HCT116 (cell line): ENCODE data around the gene EFHD1. TPM values are rescaled to one million over a fixed set of nuclear protein-coding genes. Genes with fewer than 3 reads are reported as not detected.
A peak's percentile ranks its signal among the peaks of the same experiment; 100 is the strongest.

ENCODE experiments used
- ATAC-seq: fragments of 200-7000 bp; cut with Tn5 transposase; 2 replicates; pipeline ENCODE4 v1.9.1; 2020; ENCODE audit warnings: mild to moderate bottlenecking, moderate library complexity
- BruUV-seq: library from RNA; stranded (reverse); fragments of 400-500 nt; replicated peaks from 2 replicates; lab custom pipeline; 2021; lab: Mats Ljungman, UMichigan
- CTCF ChIA-PET: fragments of 300-600 bp; sonication (Branson Sonifier 250); formaldehyde crosslinking; loops from one replicate; lab custom pipeline; 2021; ENCODE audit warnings: antibody characterized with exemption; lab: Charles Lee
- POLR2A ChIA-PET: fragments of 300-600, 350-600 bp; sonication (Branson Sonifier 250); formaldehyde crosslinking; loops from one replicate; lab custom pipeline; 2021; ENCODE audit warnings: antibody characterized with exemption; lab: Charles Lee
- RAD21 ChIA-PET, 2 experiments: fragments of 300-600 bp; sonication (Branson Sonifier 250); formaldehyde crosslinking; loops; one replicate each; lab custom pipeline; 2023; ENCODE audit warnings: low total read pairs in 2 of 2; ENCODE audit not compliant: uncharacterized antibody in 2 of 2, unreplicated experiment in 2 of 2, low non-redundant PET in 1 of 2; lab: Charles Lee
- DNase-seq: peaks from one replicate; pipeline ENCODE4 v3.0.0-alpha.2; 2010; ENCODE audit warnings: low read depth, low spot score
- H2AFZ ChIP-seq: fragments of 200-600 bp; shearing (Covaris generic), sonication (generic); 2 replicates; pipeline ENCODE4 v1.6.1; 2017; ENCODE audit warnings: low read depth, mixed run types, mixed read lengths, antibody characterized with exemption, low read length; ENCODE audit not compliant: poor library complexity, severe bottlenecking
- H3K27ac ChIP-seq: 2 replicates; pipeline ENCODE4 v1.5.1; 2012; ENCODE audit warnings: low read depth, low read length
- H3K27me3 ChIP-seq: fragments of 200-600 bp; sonication (generic); 2 replicates; pipeline ENCODE4 v1.6.1; 2016; ENCODE audit warnings: mixed run types, low read length, mixed read lengths; ENCODE audit not compliant: insufficient read depth
- H3K36me3 ChIP-seq, 2 experiments: fragments of 200-500 bp in 1 of 2; fragments of 200-600 bp in 1 of 2; sonication (Bioruptor generic) in 1 of 2; sonication (generic) in 1 of 2; 2 replicates each; pipeline versions ENCODE4 v1.5.1 to v1.6.1; 2014 to 2016; ENCODE audit warnings: low read length in 2 of 2, inconsistent platforms in 1 of 2, mixed read lengths in 1 of 2, mixed run types in 1 of 2; ENCODE audit not compliant: insufficient read depth in 2 of 2, control insufficient read depth in 1 of 2
- H3K4me1 ChIP-seq, 2 experiments: fragments of 200-600 bp in 1 of 2; sonication (generic) in 1 of 2; 2 replicates each; pipeline versions ENCODE4 v1.5.1 to v1.6.1; 2012 to 2017; ENCODE audit warnings: low read length in 2 of 2, inconsistent platforms in 1 of 2, mild to moderate bottlenecking in 1 of 2, mixed read lengths in 1 of 2, mixed run types in 1 of 2, moderate library complexity in 1 of 2; ENCODE audit not compliant: insufficient read depth in 2 of 2, control insufficient read depth in 1 of 2
- H3K4me2 ChIP-seq: fragments of 200-600 bp; sonication (generic); 2 replicates; pipeline ENCODE4 v1.6.1; 2017; ENCODE audit warnings: mixed run types, low read length, mixed read lengths
- H3K4me3 ChIP-seq, 2 experiments: fragments of 200-600 bp in 1 of 2; sonication (generic) in 1 of 2; replicated peaks in 1 of 2; 2 replicates each; pipeline ENCODE4 v1.5.1; 2011 to 2016; ENCODE audit warnings: low read length in 2 of 2, control low read depth in 1 of 2, low read depth in 1 of 2, mild to moderate bottlenecking in 1 of 2, mixed read lengths in 1 of 2, mixed run types in 1 of 2
- H3K79me2 ChIP-seq: fragments of 200-600 bp; sonication (generic); 2 replicates; pipeline ENCODE4 v1.6.1; 2017; ENCODE audit warnings: mild to moderate bottlenecking, mixed run types, low read length, moderate library complexity, mixed read lengths; ENCODE audit not compliant: insufficient read depth
- H3K9ac ChIP-seq: fragments of 200-600 bp; sonication (generic); 2 replicates; pipeline ENCODE4 v1.6.1; 2016; ENCODE audit warnings: low read length, mixed read lengths
- H3K9me2 ChIP-seq: fragments of 200-600 bp; sonication (generic), shearing (Covaris generic); 2 replicates; pipeline ENCODE4 v1.6.1; 2017; ENCODE audit warnings: mixed run types, mild to moderate bottlenecking, moderate library complexity; ENCODE audit not compliant: insufficient read depth
- H3K9me3 ChIP-seq, 2 experiments: fragments of 200-500 bp in 1 of 2; fragments of 200-600 bp in 1 of 2; sonication (Bioruptor generic) in 1 of 2; sonication (generic) in 1 of 2; 2 replicates each; pipeline ENCODE4 v1.6.1; 2014 to 2017; ENCODE audit warnings: low read length in 2 of 2, mixed read lengths in 2 of 2, inconsistent platforms in 1 of 2, low read depth in 1 of 2, mild to moderate bottlenecking in 1 of 2, mixed run types in 1 of 2, moderate library complexity in 1 of 2; ENCODE audit not compliant: control insufficient read depth in 1 of 2, insufficient read depth in 1 of 2
- H4K20me1 ChIP-seq: fragments of 200-600 bp; sonication (generic), shearing (Covaris generic); 2 replicates; pipeline ENCODE4 v1.6.1; 2017; ENCODE audit warnings: mixed run types, mild to moderate bottlenecking, moderate library complexity; ENCODE audit not compliant: insufficient read depth
- CBX3 ChIP-seq: IDR thresholded peaks from 2 replicates; pipeline ENCODE4 v1.6.1; 2012; ENCODE audit warnings: low read depth
- EGR1 ChIP-seq: IDR thresholded peaks from 2 replicates; pipeline ENCODE4 v1.6.1; 2012; ENCODE audit warnings: low read depth
- TCF7L2 ChIP-seq: IDR thresholded peaks from 2 replicates; pipeline ENCODE4 v1.7.0; 2011; ENCODE audit warnings: borderline replicate concordance, inconsistent platforms; ENCODE audit not compliant: insufficient read depth, insufficient read length; ENCODE audit errors: extremely low read depth
- ZFX ChIP-seq: fragments of 450-650 bp; IDR thresholded peaks from 2 replicates; pipeline ENCODE4 v1.6.1; 2017
- intact Hi-C: fragments of 100-400 bp; cut with micrococcal nuclease; formaldehyde crosslinking; loops from 2 replicates; pipeline ENCODE4 v1.10.0; 2022
- total RNA-seq: library from RNA; stranded (reverse); gene quantifications from one replicate; pipeline ENCODE4 v1.2.1, GENCODE V29; 2021; ENCODE audit not compliant: unreplicated experiment
- TF ChIP-seq, protein P1 (sequence below): IDR thresholded peaks from 2 replicates; pipeline ENCODE4 v1.6.1; 2012; ENCODE audit warnings: low read depth
- TF ChIP-seq, protein P2 (sequence below): IDR thresholded peaks from 2 replicates; pipeline ENCODE4 v1.6.1; 2011; ENCODE audit warnings: mild to moderate bottlenecking, low read length, moderate library complexity; ENCODE audit not compliant: insufficient replicate concordance; ENCODE audit errors: extremely low read depth

Gene EFHD1
- total RNA-seq, 1 experiment from 2014 or later = 0.52 TPM

DNA sequence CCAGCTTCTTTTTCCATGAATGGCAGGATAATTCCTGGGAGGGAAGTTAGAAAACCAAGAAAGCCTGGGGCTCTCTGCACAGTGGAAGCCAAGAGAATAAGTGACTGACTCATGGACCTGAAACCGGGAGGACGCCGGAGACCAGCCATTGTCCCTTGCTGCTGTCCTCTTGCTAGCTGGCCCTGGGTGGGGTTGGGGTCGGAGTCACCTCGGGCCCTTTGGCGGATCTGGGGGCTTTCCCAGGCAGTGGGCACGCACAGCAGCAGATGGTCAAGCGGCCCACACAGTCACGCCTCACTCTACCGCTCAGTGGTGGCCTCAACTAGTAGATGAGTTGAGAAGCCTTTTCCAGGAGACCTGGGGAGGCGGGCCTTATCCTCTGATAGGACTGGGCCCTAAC lies 15.6 kb downstream of the EFHD1 start (continued):
- TF ChIP-seq, protein P1, sequence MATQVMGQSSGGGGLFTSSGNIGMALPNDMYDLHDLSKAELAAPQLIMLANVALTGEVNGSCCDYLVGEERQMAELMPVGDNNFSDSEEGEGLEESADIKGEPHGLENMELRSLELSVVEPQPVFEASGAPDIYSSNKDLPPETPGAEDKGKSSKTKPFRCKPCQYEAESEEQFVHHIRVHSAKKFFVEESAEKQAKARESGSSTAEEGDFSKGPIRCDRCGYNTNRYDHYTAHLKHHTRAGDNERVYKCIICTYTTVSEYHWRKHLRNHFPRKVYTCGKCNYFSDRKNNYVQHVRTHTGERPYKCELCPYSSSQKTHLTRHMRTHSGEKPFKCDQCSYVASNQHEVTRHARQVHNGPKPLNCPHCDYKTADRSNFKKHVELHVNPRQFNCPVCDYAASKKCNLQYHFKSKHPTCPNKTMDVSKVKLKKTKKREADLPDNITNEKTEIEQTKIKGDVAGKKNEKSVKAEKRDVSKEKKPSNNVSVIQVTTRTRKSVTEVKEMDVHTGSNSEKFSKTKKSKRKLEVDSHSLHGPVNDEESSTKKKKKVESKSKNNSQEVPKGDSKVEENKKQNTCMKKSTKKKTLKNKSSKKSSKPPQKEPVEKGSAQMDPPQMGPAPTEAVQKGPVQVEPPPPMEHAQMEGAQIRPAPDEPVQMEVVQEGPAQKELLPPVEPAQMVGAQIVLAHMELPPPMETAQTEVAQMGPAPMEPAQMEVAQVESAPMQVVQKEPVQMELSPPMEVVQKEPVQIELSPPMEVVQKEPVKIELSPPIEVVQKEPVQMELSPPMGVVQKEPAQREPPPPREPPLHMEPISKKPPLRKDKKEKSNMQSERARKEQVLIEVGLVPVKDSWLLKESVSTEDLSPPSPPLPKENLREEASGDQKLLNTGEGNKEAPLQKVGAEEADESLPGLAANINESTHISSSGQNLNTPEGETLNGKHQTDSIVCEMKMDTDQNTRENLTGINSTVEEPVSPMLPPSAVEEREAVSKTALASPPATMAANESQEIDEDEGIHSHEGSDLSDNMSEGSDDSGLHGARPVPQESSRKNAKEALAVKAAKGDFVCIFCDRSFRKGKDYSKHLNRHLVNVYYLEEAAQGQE = no peak
- TF ChIP-seq CBX3 = no peak
- TF ChIP-seq, all 23 proteins: peak for 0

DNA sequence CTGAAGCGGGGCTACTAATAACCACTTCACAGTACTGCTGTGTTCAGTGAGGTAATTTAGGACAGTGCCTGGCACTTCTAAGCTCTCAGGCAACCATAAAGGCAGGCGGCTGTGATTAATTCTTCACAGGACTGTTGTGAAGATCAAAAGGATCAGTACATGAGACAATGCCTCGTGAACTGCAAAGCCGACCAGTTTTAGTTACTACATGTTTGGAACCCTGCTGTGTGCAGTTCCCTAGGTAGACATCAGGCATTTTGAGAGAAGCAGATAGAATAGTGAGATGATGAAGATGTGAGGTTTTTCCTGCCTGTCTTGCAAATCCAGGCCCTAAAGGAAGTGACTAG lies 19.1 kb downstream of the EFHD1 start:
- Histone ChIP-seq H3K27ac (no peak overlapping the region), H3K79me2 (no peaks in the 10 kb centered on the region), H4K20me1 (no peaks in the 10 kb centered on the region), H3K4me2 (no peak overlapping the region), H3K4me3 (no peak overlapping the region), H3K36me3 (no peaks in the 10 kb centered on the region), H2AFZ (no peak overlapping the region), H3K27me3 (no peaks in the 10 kb centered on the region), H3K4me1 (no peaks in the 10 kb centered on the region), H3K9me3 (no peaks in the 10 kb centered on the region), H3K9me2 (no peaks in the 10 kb centered on the region), H3K9ac (no peak overlapping the region)
- DNase-seq (no peak), ATAC-seq (no peak)
- TF ChIP-seq ZFX (no peak), EGR1 (no peak), TCF7L2 (peak; percentile 53)
- TF ChIP-seq, protein P2, sequence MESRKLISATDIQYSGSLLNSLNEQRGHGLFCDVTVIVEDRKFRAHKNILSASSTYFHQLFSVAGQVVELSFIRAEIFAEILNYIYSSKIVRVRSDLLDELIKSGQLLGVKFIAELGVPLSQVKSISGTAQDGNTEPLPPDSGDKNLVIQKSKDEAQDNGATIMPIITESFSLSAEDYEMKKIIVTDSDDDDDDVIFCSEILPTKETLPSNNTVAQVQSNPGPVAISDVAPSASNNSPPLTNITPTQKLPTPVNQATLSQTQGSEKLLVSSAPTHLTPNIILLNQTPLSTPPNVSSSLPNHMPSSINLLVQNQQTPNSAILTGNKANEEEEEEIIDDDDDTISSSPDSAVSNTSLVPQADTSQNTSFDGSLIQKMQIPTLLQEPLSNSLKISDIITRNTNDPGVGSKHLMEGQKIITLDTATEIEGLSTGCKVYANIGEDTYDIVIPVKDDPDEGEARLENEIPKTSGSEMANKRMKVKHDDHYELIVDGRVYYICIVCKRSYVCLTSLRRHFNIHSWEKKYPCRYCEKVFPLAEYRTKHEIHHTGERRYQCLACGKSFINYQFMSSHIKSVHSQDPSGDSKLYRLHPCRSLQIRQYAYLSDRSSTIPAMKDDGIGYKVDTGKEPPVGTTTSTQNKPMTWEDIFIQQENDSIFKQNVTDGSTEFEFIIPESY = no peak
- TF ChIP-seq, protein P1 = no peak
- BruUV-seq = no TSS peak
- ChIA-PET CTCF (no interaction called here), RAD21 (no interaction called here), POLR2A (no interaction called here)
- intact Hi-C loops = no loop called here
